Mesothelial cell of epicardium (in vitro differentiated cells): ENCODE data around the gene ARHGAP42. TPM values are rescaled to one million over a fixed set of nuclear protein-coding genes. Genes with fewer than 3 reads are reported as not detected.

Experiments used
- DNase-seq, 2 experiments: peaks; one replicate each; pipeline ENCODE4 v3.0.0; 2021; ENCODE audit warnings: low spot score in 2 of 2; ENCODE audit not compliant: unreplicated experiment in 2 of 2
- H3K27ac Mint-ChIP-seq: 2 replicates; pipeline ENCODE4 v1.8.0; 2021; ENCODE audit warnings: mixed read lengths
- H3K27me3 Mint-ChIP-seq: 2 replicates; pipeline ENCODE4 v1.8.0; 2021; ENCODE audit warnings: low read depth, mixed read lengths
- H3K36me3 Mint-ChIP-seq: 2 replicates; pipeline ENCODE4 v1.8.0; 2021; ENCODE audit warnings: mixed read lengths
- H3K4me1 Mint-ChIP-seq: 2 replicates; pipeline ENCODE4 v1.8.0; 2021; ENCODE audit warnings: mixed read lengths
- H3K4me3 Mint-ChIP-seq: 2 replicates; pipeline ENCODE4 v1.8.0; 2021; ENCODE audit warnings: mild to moderate bottlenecking, moderate library complexity, mixed read lengths
- H3K9me3 Mint-ChIP-seq: 2 replicates; pipeline ENCODE4 v1.8.0; 2021; ENCODE audit warnings: mixed read lengths
- total RNA-seq: library from RNA; stranded (reverse); gene quantifications from 3 replicates; pipeline ENCODE4 v1.2.1, GENCODE V29; 2021
- TF ChIP-seq, protein P1 (sequence below): fragments of 200-600 bp; sonication (generic); IDR thresholded peaks from one replicate; pipeline ENCODE4 v1.5.0; 2021; ENCODE audit warnings: antibody characterized with exemption; ENCODE audit not compliant: unreplicated experiment

ARHGAP42 gene
- total RNA-seq, 1 donor from 2014 or later: 19.4 TPM

DNA sequence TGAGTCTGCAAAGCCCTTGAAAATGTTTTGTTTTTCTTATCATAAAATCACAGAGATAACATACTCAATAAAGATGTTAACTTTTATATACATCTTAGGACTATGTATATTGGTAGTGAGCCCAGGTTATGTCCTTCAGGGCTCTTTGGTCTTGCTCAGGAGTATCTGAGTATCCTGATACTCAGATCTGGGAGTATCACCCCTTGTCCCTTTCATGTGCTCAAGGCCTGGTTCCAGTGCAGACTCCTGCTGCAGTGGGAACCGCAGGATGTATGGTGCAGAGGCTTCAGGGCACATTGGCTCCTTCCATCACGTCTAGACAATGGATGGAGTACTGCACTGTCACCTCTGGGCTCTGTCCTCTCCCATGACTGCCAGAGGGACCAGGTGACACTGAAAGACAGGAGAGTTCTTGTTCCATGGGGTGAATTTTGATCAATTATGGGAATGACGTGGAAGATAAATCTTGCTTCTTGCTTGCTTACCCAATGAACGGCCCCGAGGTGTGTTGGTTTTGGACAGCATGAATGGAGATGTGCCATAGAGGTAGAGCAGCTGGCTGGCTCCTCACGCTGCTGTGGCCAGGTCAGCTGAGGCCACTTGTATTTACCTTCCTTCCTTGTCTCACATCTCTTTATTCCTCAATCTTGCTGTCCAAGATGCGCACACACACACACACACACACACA lies 215.5 kb downstream of the ARHGAP42 start:
- no peak overlapping the region for H3K4me3 Mint-ChIP-seq
- TF ChIP-seq, protein P1, sequence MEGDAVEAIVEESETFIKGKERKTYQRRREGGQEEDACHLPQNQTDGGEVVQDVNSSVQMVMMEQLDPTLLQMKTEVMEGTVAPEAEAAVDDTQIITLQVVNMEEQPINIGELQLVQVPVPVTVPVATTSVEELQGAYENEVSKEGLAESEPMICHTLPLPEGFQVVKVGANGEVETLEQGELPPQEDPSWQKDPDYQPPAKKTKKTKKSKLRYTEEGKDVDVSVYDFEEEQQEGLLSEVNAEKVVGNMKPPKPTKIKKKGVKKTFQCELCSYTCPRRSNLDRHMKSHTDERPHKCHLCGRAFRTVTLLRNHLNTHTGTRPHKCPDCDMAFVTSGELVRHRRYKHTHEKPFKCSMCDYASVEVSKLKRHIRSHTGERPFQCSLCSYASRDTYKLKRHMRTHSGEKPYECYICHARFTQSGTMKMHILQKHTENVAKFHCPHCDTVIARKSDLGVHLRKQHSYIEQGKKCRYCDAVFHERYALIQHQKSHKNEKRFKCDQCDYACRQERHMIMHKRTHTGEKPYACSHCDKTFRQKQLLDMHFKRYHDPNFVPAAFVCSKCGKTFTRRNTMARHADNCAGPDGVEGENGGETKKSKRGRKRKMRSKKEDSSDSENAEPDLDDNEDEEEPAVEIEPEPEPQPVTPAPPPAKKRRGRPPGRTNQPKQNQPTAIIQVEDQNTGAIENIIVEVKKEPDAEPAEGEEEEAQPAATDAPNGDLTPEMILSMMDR: no peak
- H3K4me1 Mint-ChIP-seq: no peaks in the 10 kb centered on the region
- H3K36me3 Mint-ChIP-seq: peaks cover 10% of the 10 kb centered on the region
- peaks cover 26% of the 10 kb centered on the region for H3K9me3 Mint-ChIP-seq
- H3K27ac Mint-ChIP-seq: no peak overlapping the region
- no peaks in the 10 kb centered on the region for H3K27me3 Mint-ChIP-seq
- DNase-seq: no peak

DNA sequence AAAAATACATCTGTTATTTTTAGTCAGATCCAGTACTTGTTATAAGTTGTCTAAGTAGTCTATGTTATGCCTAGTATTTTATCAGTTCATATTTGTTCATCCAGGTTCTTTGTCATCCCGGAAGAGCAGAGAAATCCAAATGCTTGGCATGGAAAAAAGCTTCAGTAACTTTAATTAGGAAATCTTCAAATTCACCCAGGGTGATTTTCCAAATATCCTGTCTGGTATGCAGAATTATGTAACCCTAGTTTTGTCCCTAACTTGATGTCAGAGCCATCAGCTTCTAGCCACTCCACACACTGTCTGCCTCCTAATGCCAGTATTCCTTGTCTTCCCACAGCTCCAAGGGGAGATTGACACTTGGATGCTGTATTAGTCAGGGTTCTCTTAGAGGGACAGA lies 216.2 kb downstream of the ARHGAP42 start:
- Mint-ChIP-seq H3K4me1 (no peaks in the 10 kb centered on the region), H3K4me3 (no peak overlapping the region), H3K36me3 (peaks cover 10% of the 10 kb centered on the region), H3K27ac (no peak overlapping the region), H3K27me3 (no peaks in the 10 kb centered on the region), H3K9me3 (peaks cover 26% of the 10 kb centered on the region)
- TF ChIP-seq, protein P1: no peak
- DNase-seq: no peak

DNA sequence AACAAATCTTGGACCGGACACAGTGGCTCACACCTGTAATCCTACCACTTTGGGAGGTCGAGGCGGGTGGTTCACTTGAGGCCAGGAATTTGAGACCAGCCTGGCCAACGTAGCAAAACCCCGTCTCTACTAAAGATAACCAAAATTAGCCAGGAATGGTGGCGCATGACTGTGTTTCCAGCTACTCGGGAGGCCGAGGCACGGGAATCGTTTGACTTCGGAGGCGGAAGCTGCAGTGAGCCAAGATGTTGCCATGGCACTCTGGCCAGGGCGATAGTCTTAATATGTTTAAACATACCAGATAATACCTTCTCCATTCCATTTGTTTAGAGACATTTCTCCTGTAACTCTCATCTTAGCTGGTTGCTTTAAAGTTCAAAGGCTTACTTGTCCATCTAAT lies 218.6 kb downstream of the ARHGAP42 start:
- no peaks in the 10 kb centered on the region for H3K27me3 Mint-ChIP-seq
- H3K27ac Mint-ChIP-seq: no peak overlapping the region
- TF ChIP-seq, protein P1: no peak
- H3K4me1 Mint-ChIP-seq: no peaks in the 10 kb centered on the region
- H3K4me3 Mint-ChIP-seq: no peak overlapping the region
- H3K36me3 Mint-ChIP-seq: peaks cover 3% of the 10 kb centered on the region
- no peak for DNase-seq
- peaks cover 3% of the 10 kb centered on the region for H3K9me3 Mint-ChIP-seq

DNA sequence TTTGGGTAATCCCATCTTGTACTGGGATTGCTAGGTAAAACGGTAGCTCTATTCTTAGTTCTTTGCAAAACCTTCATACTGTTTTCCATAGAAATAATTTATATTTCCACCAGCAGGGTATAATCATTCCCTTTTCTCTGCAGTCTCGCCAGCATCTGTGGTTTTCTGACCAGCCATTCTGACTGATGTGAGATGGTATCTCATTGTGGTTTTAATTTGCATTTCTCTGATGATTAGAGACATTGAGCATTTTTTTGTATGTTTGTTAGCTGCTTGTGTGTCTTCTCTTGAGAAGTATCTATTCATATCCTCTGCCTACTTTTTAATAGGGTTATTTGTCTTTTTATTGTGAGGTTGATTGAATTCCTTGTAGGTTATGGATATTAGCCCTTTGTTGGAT lies 221.7 kb downstream of the ARHGAP42 start:
- DNase-seq: no peak
- TF ChIP-seq, protein P1: no peak
- Mint-ChIP-seq H3K4me3 (no peak overlapping the region), H3K36me3 (peaks cover 5% of the 10 kb centered on the region), H3K4me1 (no peaks in the 10 kb centered on the region), H3K9me3 (peaks cover 3% of the 10 kb centered on the region), H3K27me3 (no peaks in the 10 kb centered on the region), H3K27ac (no peak overlapping the region)

DNA sequence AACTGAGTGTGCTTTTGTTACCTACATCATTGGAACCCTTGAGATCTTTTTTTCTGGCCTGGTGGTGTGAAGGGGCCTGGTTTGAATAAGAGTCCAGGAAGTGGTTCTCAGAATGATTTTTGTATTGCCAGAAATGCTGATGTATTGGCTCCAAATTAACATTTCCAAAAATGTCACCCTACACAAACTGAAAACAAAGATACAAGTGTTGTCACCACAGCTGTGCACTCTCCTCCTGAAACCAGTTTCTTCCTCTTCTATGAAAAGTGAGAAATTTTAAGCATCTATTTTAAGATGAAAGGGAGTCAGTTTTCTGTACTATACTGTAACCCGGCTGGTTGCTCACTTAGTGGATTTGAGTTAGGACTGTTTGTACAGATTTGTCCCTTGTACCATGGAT lies 223.7 kb downstream of the ARHGAP42 start:
- Mint-ChIP-seq H3K9me3 (peaks cover 3% of the 10 kb centered on the region), H3K27ac (no peak overlapping the region), H3K4me1 (no peaks in the 10 kb centered on the region), H3K27me3 (no peaks in the 10 kb centered on the region), H3K36me3 (peaks cover 8% of the 10 kb centered on the region), H3K4me3 (no peak overlapping the region)
- TF ChIP-seq, protein P1: no peak
- DNase-seq: no peak
